ENCODE measurements around the gene WNK4. TPM values are rescaled to one million over a fixed set of nuclear protein-coding genes. Genes with fewer than 3 reads are reported as not detected.
"Not testable (repeated sequence)": the region's sequence is repeated elsewhere in the genome, so short reads cannot be mapped to it uniquely, and the experiment has no call there.

Gene WNK4
- total RNA-seq, 1 donor from 2014 or later: 5.8 TPM

GRCh38 chr17:42766124-42766523 lies 14.3 kb upstream of the WNK4 start:
- TF ChIP-seq CTCF (IDR thresholded peaks at IDR 0.05; ENCODE audit: unreplicated experiment): no peak
- DNase-seq (ENCODE audit: low spot score, unreplicated experiment): no peak
- Mint-ChIP-seq H3K27me3 (peaks cover 35% of the 10 kb centered on the region), H3K4me3 (ENCODE audit: low read depth) (no peak overlapping the region), H3K9me3 (ENCODE audit: low read depth) (no peaks in the 10 kb centered on the region), H3K27ac (no peak overlapping the region), H3K4me1 (ENCODE audit: low read depth) (peaks cover 2% of the 10 kb centered on the region), H3K36me3 (ENCODE audit: insufficient read depth) (no peaks in the 10 kb centered on the region)

- TF ChIP-seq CTCF (IDR thresholded peaks at IDR 0.05; ENCODE audit: unreplicated experiment): no peak
- H3K4me1 Mint-ChIP-seq (ENCODE audit: low read depth): peaks cover 10% of the 10 kb centered on the region
- DNase-seq (ENCODE audit: low spot score, unreplicated experiment): no peak
- no peaks in the 10 kb centered on the region for H3K9me3 Mint-ChIP-seq (ENCODE audit: low read depth)
- peak overlapping the region; percentile 63 for H3K27ac Mint-ChIP-seq
- H3K27me3 Mint-ChIP-seq: peaks cover 25% of the 10 kb centered on the region
- H3K36me3 Mint-ChIP-seq (ENCODE audit: insufficient read depth): no peaks in the 10 kb centered on the region
- H3K4me3 Mint-ChIP-seq (ENCODE audit: low read depth): no peak overlapping the region
These were observed 12.9 kb upstream of the WNK4 start for GRCh38 chr17:42767512-42767911.

- DNase-seq (ENCODE audit: low spot score, unreplicated experiment); H3K36me3 Mint-ChIP-seq (ENCODE audit: insufficient read depth); H3K27ac Mint-ChIP-seq; H3K4me3 Mint-ChIP-seq (ENCODE audit: low read depth); H3K9me3 Mint-ChIP-seq (ENCODE audit: low read depth): not testable (repeated sequence)
- peaks cover 12% of the 10 kb centered on the region for H3K4me1 Mint-ChIP-seq (ENCODE audit: low read depth)
- peaks cover 20% of the 10 kb centered on the region for H3K27me3 Mint-ChIP-seq
These were observed 12.4 kb upstream of the WNK4 start for GRCh38 chr17:42768006-42768405.

- not testable (repeated sequence) for DNase-seq (ENCODE audit: low spot score, unreplicated experiment); H3K9me3 Mint-ChIP-seq (ENCODE audit: low read depth); H3K36me3 Mint-ChIP-seq (ENCODE audit: insufficient read depth); H3K27ac Mint-ChIP-seq; H3K4me3 Mint-ChIP-seq (ENCODE audit: low read depth)
- Mint-ChIP-seq H3K27me3 (peaks cover 17% of the 10 kb centered on the region), H3K4me1 (ENCODE audit: low read depth) (peaks cover 21% of the 10 kb centered on the region)
These were observed 10.4 kb upstream of the WNK4 start for GRCh38 chr17:42769964-42770363.

GRCh38 chr17:42772945-42773289 lies 7.5 kb upstream of the WNK4 start:
- Mint-ChIP-seq H3K4me3 (ENCODE audit: low read depth) (peak overlapping the region; percentile 100), H3K36me3 (ENCODE audit: insufficient read depth) (peaks cover 8% of the 10 kb centered on the region), H3K27ac (peak overlapping the region; percentile 97), H3K9me3 (ENCODE audit: low read depth) (no peaks in the 10 kb centered on the region), H3K4me1 (ENCODE audit: low read depth) (peaks cover 21% of the 10 kb centered on the region), H3K27me3 (peaks cover 6% of the 10 kb centered on the region)
- no peak for DNase-seq (ENCODE audit: low spot score, unreplicated experiment)
- no peak for TF ChIP-seq CTCF (IDR thresholded peaks at IDR 0.05; ENCODE audit: unreplicated experiment)

- no peak for DNase-seq (ENCODE audit: low spot score, unreplicated experiment)
- Mint-ChIP-seq H3K27ac (peak within 1 kb of the TSS; percentile 97), H3K9me3 (ENCODE audit: low read depth) (no peaks in the 10 kb centered on the region), H3K4me3 (ENCODE audit: low read depth) (peak within 1 kb of the TSS; percentile 100), H3K36me3 (ENCODE audit: insufficient read depth) (peaks cover 9% of the 10 kb centered on the region), H3K4me1 (ENCODE audit: low read depth) (peaks cover 21% of the 10 kb centered on the region), H3K27me3 (peaks cover under 1% of the 10 kb centered on the region)
- peak; percentile 11 for TF ChIP-seq CTCF (IDR thresholded peaks at IDR 0.05; ENCODE audit: unreplicated experiment)
These were observed 6.9 kb upstream of the WNK4 start, which contains the start of gene VPS25 for GRCh38 chr17:42773290-42774035. TSS of gene VPS25 (plus strand) at chr17:42773449. CDS start at chr17:42773476, 27 bp downstream.

Measured in progenitor cell of endocrine pancreas (in vitro differentiated cells).